ENCODE data around the gene KCTD16.

Gene KCTD16

DNA sequence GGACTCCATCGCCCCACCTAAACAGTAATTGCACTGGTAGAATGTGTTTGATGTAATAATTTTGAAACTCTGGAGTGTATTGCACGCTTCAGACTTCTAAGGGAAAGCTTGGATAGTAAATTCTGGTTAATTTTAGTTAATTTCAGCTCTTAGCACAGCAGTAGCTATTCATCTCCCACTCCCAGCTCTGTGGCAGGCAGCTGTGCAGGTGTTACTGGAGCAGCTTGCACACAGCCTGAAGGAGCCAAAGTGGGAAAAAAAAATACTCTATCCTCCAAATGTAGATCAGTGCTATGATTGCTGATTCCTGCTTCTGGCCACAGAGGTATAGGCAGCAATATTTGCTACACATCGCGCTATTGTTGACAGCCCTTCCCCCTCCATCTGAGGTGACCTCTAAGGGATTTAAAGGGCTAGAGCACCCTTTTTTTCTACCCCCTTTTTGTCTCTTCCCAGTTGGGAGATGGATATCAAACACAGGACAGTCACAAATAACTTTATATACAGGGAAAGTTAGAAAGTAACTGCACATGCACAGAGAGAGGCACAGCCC lies 97.4 kb downstream of the KCTD16 start:
- Histone ChIP-seq H3K9me3 (ENCODE audit: control insufficient read depth, insufficient read depth, low read depth, low read length) (no peaks in the 10 kb centered on the region; the same call in 1 of the 2 replicates), H3K4me1 (ENCODE audit: control insufficient read depth, insufficient read depth, low read length) (no peaks in the 10 kb centered on the region), H3K27ac (ENCODE audit: extremely low read depth, low read depth, low read length) (no peak overlapping the region), H3K36me3 (ENCODE audit: control insufficient read depth in 2 of 2, insufficient read depth in 1 of 2, low read length in 2 of 2) (no peaks in the 10 kb centered on the region), H3K4me3 (ENCODE audit: low read depth, low read length) (no peak overlapping the region)
- POLR2A ChIA-PET = no interaction called here
- CTCF ChIA-PET = interaction anchor here (1.0 kb wide), 1 partner anchor 9 kb away, joined by 4 read pairs; no protein-coding TSS in a partner anchor
- TF ChIP-seq ZNF747 (tag by site-specific recombination; IDR thresholded peaks at IDR 0.05) (no peak), ZNF221 (tag by site-specific recombination; IDR thresholded peaks at IDR 0.05; ENCODE audit: borderline replicate concordance) (no peak), ZNF549 (tag by site-specific recombination; IDR thresholded peaks at IDR 0.05) (no peak), ZNF514 (tag by site-specific recombination; IDR thresholded peaks at IDR 0.05) (no peak), SCRT1 (tag by site-specific recombination; IDR thresholded peaks at IDR 0.05; ENCODE audit: borderline replicate concordance) (no peak), ZFP41 (tag by site-specific recombination; IDR thresholded peaks at IDR 0.05; ENCODE audit: borderline replicate concordance) (no peak)

DNA sequence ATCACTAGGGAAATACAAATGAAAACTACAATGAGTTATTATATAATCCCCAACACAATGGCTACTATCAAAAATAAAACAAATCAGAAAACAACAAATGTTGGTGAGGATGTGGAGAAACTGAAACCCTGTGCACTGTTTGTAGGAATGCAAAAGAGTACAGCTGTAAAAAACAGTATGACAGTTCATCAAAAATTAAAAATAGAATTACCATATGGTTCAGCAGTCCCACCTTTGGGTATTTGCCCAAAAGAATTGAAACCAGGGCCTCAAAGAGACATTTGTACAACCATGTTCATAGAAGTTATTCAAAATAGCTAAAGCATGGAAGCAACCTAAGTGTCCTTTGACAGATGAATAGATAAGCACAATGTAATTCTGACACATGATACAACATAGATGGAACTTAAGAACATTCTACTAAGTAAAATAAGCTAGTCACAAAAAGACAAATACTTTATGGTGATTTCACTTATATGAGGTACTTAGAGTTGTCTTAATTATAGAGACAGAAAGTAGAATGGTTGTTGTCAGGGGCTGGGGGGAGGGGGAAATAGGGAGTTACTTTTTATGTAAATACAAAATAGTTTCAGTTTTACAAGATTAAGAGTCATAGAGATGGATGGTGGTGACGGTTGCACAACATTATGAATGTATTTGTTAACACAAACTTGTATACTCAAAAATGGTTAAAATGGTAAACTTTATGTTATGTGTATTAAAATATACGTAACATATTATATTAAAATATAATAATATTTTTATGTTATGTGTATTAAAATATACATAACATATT lies 102.8 kb downstream of the KCTD16 start:
- CTCF ChIA-PET = no interaction called here

GRCh38 chr5:144275329-144275728 lies 104.7 kb downstream of the KCTD16 start:
- Histone ChIP-seq H3K9me3 (ENCODE audit: control insufficient read depth, insufficient read depth, low read depth, low read length) (no peaks in the 10 kb centered on the region; the same call in 1 of the 2 replicates), H3K4me1 (ENCODE audit: control insufficient read depth, insufficient read depth, low read length) (no peaks in the 10 kb centered on the region), H3K27ac (ENCODE audit: extremely low read depth, low read depth, low read length) (no peak overlapping the region), H3K4me3 (ENCODE audit: low read depth, low read length) (no peak overlapping the region), H3K36me3 (ENCODE audit: control insufficient read depth in 2 of 2, insufficient read depth in 1 of 2, low read length in 2 of 2) (no peaks in the 10 kb centered on the region)
- TF ChIP-seq FEZF1 (tag by site-specific recombination; IDR thresholded peaks at IDR 0.05) (no peak), ZNF664 (tag by site-specific recombination; IDR thresholded peaks at IDR 0.05) (no peak), ZNF211 (tag by site-specific recombination; IDR thresholded peaks at IDR 0.05; ENCODE audit: low read depth) (no peak), HOXD13 (CRISPR knock-in tag; IDR thresholded peaks at IDR 0.05; ENCODE audit: borderline replicate concordance) (no peak), KLF16 (tag by site-specific recombination; IDR thresholded peaks at IDR 0.05) (no peak), ZFP37 (tag by site-specific recombination; IDR thresholded peaks at IDR 0.05) (no peak)
- TF ChIP-seq, protein P1, sequence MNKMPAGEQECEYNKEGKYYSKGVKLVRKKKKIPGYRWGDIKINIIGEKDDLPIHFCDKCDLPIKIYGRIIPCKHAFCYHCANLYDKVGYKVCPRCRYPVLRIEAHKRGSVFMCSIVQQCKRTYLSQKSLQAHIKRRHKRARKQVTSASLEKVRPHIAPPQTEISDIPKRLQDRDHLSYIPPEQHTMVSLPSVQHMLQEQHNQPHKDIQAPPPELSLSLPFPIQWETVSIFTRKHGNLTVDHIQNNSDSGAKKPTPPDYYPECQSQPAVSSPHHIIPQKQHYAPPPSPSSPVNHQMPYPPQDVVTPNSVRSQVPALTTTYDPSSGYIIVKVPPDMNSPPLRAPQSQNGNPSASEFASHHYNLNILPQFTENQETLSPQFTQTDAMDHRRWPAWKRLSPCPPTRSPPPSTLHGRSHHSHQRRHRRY (tag by site-specific recombination; IDR thresholded peaks at IDR 0.05) = no peak
- TF ChIP-seq, protein P2, sequence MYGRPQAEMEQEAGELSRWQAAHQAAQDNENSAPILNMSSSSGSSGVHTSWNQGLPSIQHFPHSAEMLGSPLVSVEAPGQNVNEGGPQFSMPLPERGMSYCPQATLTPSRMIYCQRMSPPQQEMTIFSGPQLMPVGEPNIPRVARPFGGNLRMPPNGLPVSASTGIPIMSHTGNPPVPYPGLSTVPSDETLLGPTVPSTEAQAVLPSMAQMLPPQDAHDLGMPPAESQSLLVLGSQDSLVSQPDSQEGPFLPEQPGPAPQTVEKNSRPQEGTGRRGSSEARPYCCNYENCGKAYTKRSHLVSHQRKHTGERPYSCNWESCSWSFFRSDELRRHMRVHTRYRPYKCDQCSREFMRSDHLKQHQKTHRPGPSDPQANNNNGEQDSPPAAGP (tag by site-specific recombination; IDR thresholded peaks at IDR 0.05) = no peak
- TF ChIP-seq, protein P3, sequence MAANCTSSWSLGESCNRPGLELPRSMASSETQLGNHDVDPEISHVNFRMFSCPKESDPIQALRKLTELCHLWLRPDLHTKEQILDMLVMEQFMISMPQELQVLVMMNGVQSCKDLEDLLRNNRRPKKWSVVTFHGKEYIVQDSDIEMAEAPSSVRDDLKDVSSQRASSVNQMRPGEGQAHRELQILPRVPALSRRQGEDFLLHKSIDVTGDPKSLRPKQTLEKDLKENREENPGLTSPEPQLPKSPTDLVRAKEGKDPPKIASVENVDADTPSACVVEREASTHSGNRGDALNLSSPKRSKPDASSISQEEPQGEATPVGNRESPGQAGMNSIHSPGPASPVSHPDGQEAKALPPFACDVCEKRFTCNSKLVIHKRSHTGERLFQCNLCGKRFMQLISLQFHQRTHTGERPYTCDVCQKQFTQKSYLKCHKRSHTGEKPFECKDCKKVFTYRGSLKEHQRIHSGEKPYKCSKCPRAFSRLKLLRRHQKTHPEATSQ (tag by site-specific recombination; IDR thresholded peaks at IDR 0.05) = no peak
- POLR2A ChIA-PET = no interaction called here
- CTCF ChIA-PET = no interaction called here

More for the DNA sequence above, 102.8 kb downstream of the KCTD16 start:
- H3K4me1 ChIP-seq (ENCODE audit: control insufficient read depth, insufficient read depth, low read length) = no peaks in the 10 kb centered on the region
- no peak overlapping the region for H3K27ac ChIP-seq (ENCODE audit: extremely low read depth, low read depth, low read length)
- H3K36me3 ChIP-seq (ENCODE audit: control insufficient read depth in 2 of 2, insufficient read depth in 1 of 2, low read length in 2 of 2) = no peaks in the 10 kb centered on the region
- no peak overlapping the region for H3K4me3 ChIP-seq (ENCODE audit: low read depth, low read length)
- no peak for TF ChIP-seq ZNF658 (tag by site-specific recombination; IDR thresholded peaks at IDR 0.05)
- no peak for TF ChIP-seq ZBTB20 (tag by site-specific recombination; IDR thresholded peaks at IDR 0.05)
- no peak for TF ChIP-seq ZXDB (tag by site-specific recombination; IDR thresholded peaks at IDR 0.05)
- TF ChIP-seq SP7 (tag by site-specific recombination; IDR thresholded peaks at IDR 0.05) = no peak
- no peak for TF ChIP-seq ZNF221 (tag by site-specific recombination; IDR thresholded peaks at IDR 0.05; ENCODE audit: borderline replicate concordance)
- no peak for TF ChIP-seq ZNF473 (tag by site-specific recombination; IDR thresholded peaks at IDR 0.05)
- no peak for TF ChIP-seq ZBTB10 (tag by site-specific recombination; IDR thresholded peaks at IDR 0.05)
- no peak for TF ChIP-seq ZNF140 (tag by site-specific recombination; IDR thresholded peaks at IDR 0.05)
- TF ChIP-seq ZNF121 (tag by site-specific recombination; IDR thresholded peaks at IDR 0.05) = no peak
- no peaks in the 10 kb centered on the region; the same call in 1 of the 2 replicates for H3K9me3 ChIP-seq (ENCODE audit: control insufficient read depth, insufficient read depth, low read depth, low read length)
- POLR2A ChIA-PET = no interaction called here
